ENCODE data around the gene ADGRL3.
A peak's percentile ranks its signal among the peaks of the same experiment; 100 is the strongest.
"Not testable (repeated sequence)": the region's sequence is repeated elsewhere in the genome, so short reads cannot be mapped to it uniquely, and the experiment has no call there.

ADGRL3 gene

GRCh38 chr4:61293707-61294400, 93.7 kb downstream of the ADGRL3 start:
- peak; percentile 68 for DNase-seq

DNA sequence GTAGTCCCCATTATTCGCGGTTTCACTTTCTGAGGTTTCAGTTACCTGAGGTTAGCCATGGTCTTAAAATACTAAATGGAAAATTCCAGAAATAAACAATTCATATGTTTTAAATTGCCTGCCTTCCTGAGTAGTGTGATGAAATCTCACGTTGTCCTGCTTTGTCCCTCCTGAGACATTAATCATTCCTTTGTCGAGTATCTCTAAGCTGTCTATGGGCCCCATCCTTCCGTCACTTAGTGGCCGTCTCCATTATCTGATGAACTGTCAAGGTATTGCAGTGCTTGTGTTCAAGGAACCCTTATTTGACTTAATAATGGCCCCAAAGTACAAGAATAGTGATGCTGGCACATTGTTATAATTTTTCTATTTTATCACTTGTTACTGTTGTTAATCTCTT, 94.8 kb downstream of the ADGRL3 start:
- DNase-seq = no peak

GRCh38 chr4:61296144-61296543, 96.0 kb downstream of the ADGRL3 start:
- DNase-seq = no peak

GRCh38 chr4:61298178-61298740, 98.1 kb downstream of the ADGRL3 start:
- no peak for DNase-seq

DNA sequence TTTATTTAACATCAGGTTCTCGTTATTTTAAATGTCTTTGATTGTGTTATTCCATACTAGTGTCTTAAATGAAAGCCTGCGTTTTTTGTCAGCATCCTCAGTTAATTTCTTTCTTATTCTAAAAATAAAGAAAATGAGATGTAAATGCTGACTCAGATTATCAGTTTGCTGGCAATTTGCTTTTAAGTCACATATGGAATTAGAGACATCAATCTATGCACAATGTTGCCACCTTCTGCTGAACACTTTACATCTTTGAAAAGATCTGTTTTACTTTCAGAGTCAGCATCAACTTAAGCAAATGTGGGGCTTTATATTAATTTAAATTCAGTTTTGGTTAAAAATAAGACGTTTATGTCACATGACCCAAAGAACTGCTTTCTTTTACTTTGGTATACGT, 99.2 kb downstream of the ADGRL3 start:
- DNase-seq = no peak

- DNase-seq = no peak
Observed at GRCh38 chr4:61300266-61300844, 100.2 kb downstream of the ADGRL3 start.

DNA sequence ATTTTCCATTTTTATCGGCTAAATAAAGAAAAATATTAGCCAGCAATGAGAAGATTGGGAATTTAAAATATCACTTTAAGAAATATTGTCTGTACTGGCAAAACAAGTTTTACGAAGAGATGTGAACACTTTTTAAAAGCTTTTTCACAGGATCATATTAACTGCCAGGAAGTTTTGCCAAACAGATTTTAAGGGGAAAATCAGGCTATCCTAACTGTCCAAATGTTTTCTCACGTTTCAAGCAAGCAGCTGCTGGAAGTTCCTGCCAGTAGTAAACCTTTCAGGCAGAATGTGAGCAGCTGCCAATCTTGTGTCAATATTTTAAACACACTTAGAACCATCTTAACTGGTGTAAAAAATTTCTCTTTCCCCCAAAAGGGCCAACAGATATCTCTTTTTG, 101.1 kb downstream of the ADGRL3 start:
- DNase-seq = no peak

DNA sequence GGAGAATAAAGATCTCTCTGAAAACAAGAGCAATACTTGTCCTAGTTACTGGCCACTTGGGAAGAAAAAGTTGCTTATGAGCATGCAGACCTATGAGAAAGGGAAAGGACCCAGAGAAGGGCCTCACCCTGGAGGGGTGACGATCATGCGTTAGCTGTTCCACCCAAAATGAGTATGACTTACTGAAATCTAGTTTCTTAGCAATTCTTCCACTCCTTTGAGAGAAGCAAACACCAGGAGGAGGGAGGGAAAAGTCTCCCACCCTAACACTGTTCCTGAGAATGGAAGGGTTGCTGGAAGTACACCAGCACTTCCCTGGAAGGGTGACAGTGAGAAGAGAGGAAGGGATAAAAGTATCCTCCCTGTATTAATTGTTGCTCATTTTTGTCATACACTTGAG, 107.9 kb downstream of the ADGRL3 start:
- no peak for DNase-seq

GRCh38 chr4:61309616-61310015, 109.5 kb downstream of the ADGRL3 start:
- DNase-seq = no peak

- DNase-seq = no peak
Observed at GRCh38 chr4:61312526-61312925, 112.4 kb downstream of the ADGRL3 start.

- no peak for DNase-seq
Observed at GRCh38 chr4:61318431-61318830, 118.3 kb downstream of the ADGRL3 start.

- no peak for DNase-seq
Observed at GRCh38 chr4:61319156-61319555, 119.0 kb downstream of the ADGRL3 start.

GRCh38 chr4:61320154-61320553, 120.0 kb downstream of the ADGRL3 start:
- DNase-seq = no peak

DNA sequence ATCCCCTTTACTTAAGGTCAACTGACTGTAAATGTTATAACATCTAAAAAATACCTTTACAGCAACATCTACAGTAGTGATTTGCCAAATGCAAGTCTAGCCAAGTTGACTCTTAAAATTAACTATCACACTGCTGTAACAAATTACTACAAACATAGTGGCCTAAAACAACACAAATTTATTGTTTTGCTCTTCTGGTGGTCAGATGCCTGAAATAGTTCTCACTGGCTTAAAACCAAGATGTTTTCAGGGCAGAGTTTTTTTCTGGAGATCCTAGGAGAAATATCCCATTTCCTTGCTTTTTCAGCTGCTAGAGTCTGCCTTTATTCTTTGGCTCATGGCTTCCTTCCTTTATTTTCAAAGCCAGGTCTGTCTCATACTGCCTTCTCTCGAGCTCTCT, 120.5 kb downstream of the ADGRL3 start:
- DNase-seq = no peak

GRCh38 chr4:61332693-61333092, 132.6 kb downstream of the ADGRL3 start:
- no peak for DNase-seq

DNA sequence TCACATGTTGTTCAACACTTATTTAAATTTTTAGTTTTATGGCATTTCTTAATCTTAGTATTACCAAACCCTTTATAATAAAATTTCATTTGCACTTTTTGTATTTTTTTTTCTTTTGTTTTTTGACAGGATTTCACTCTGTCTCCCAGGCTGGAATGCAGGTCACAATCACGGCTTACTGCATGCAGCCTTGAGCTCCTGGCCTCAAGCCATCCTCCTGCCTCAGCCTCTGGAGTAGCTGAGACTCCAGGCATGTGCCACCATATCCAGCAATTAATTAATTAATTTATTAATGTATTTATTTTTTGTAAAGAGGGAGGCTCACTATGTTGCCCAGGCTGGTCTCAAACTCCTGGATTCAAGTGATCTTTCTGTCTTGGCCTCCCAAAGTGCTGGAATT, 133.4 kb downstream of the ADGRL3 start:
- DNase-seq = no peak

- no peak for DNase-seq
Observed at GRCh38 chr4:61335241-61335763, 135.2 kb downstream of the ADGRL3 start.

GRCh38 chr4:61336488-61336887, 136.4 kb downstream of the ADGRL3 start:
- DNase-seq = no peak

- no peak for DNase-seq
Observed at GRCh38 chr4:61336916-61337315, 136.8 kb downstream of the ADGRL3 start.

- no peak for DNase-seq
Observed at GRCh38 chr4:61342061-61342460, 141.9 kb downstream of the ADGRL3 start.

DNA sequence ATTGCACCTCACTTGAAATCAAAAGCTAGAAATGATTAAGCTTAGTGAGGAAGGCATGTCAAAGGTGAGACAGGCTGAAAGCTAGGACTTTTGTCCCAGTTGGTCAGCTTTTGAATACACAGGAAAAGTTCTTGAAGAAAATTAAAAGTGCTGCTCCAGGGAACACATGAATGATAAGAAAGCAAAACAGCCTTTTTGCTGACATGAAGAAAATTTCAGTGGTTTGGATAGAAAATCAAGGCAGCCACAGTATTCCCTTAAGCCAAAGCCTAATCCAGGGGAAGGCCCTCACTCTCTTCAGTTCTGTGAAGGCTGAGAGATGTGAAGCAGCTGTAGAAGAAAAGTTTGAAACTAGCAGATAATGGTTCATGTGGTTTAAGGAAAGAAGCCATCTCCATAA, 150.8 kb downstream of the ADGRL3 start:
- DNase-seq = no peak

GRCh38 chr4:61356696-61357095, 156.6 kb downstream of the ADGRL3 start:
- no peak for DNase-seq

DNA sequence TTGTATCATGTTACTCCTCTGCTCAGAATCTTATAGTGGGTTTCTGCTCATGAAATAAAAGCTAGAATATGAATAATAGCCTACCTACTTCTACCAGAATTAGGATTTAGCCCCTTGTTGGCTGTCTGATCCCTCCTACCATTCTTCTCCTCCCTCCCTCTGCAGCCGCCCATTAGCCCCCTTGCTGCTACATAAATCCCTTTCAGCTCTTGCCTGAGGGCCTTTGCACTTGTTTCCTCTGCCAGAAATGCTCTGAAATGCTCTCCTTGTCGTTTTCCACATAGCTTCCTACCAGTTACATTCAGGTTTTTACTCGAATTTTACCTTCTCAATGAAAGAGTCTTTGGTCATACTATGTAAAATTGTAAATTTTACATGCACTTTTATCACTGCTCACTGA, 159.2 kb downstream of the ADGRL3 start:
- no peak for DNase-seq

DNA sequence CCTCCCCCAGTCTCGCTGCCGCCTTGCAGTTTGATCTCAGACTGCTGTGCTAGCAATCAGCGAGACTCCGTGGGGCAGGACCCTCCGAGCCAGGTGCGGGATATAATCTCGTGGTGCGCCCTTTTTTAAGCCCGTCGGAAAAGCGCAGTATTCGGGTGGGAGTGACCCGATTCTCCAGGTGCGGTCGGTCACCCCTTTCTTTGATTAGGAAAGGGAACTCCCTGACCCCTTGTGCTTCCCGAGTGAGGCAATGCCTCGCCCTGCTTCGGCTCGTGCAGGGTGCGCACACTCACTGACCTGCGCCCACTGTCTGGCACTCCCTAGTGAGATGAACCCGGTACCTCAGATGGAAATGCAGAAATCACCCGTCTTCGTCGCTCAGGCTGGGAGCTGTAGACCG, 172.7 kb downstream of the ADGRL3 start:
- DNase-seq = not testable (repeated sequence)
